Measurements from ENCODE around the gene TRPM4.
"Not testable (repeated sequence)": the region's sequence is repeated elsewhere in the genome, so short reads cannot be mapped to it uniquely, and the experiment has no call there.

TRPM4 gene

GRCh38 chr19:49151267-49152118, 6.1 kb upstream of the TRPM4 start:
- peak; percentile 83 for DNase-seq

GRCh38 chr19:49152119-49152550, 5.5 kb upstream of the TRPM4 start:
- DNase-seq = no peak

- no peak for DNase-seq
Measured at GRCh38 chr19:49153167-49153809, 4.3 kb upstream of the TRPM4 start.

- DNase-seq = no peak
Measured at GRCh38 chr19:49154279-49154678, 3.3 kb upstream of the TRPM4 start.

GRCh38 chr19:49155005-49155819, 2.4 kb upstream of the TRPM4 start, which contains the start of gene HRC:
HRC (minus strand) TSS chr19:49155396; CDS start chr19:49155237, 159 bp downstream.
- no peak for DNase-seq

- DNase-seq = no peak
Measured at GRCh38 chr19:49155820-49156346, 1.7 kb upstream of the TRPM4 start.

- DNase-seq = no peak
Measured at GRCh38 chr19:49160450-49161189, 3.0 kb downstream of the TRPM4 start.

GRCh38 chr19:49161987-49162386, 4.4 kb downstream of the TRPM4 start:
- no peak for DNase-seq

GRCh38 chr19:49165111-49165750, 7.6 kb downstream of the TRPM4 start:
- DNase-seq = peak; percentile 30

GRCh38 chr19:49165865-49166301, 8.3 kb downstream of the TRPM4 start:
- no peak for DNase-seq

- DNase-seq = no peak
Measured at GRCh38 chr19:49167857-49168409, 10.3 kb downstream of the TRPM4 start.

GRCh38 chr19:49168421-49168820, 10.8 kb downstream of the TRPM4 start:
- DNase-seq = no peak

GRCh38 chr19:49173198-49173597, 15.6 kb downstream of the TRPM4 start:
- DNase-seq = no peak

- DNase-seq = no peak
Measured at GRCh38 chr19:49180659-49181058, 23.1 kb downstream of the TRPM4 start.

GRCh38 chr19:49182010-49182847, 24.6 kb downstream of the TRPM4 start:
- not testable (repeated sequence) for DNase-seq

GRCh38 chr19:49182848-49183375, 25.3 kb downstream of the TRPM4 start:
- DNase-seq = no peak

- DNase-seq = no peak
Measured at GRCh38 chr19:49186108-49186507, 28.5 kb downstream of the TRPM4 start.

- no peak for DNase-seq
Measured at GRCh38 chr19:49188626-49189200, 31.1 kb downstream of the TRPM4 start.

GRCh38 chr19:49189259-49189658, 31.7 kb downstream of the TRPM4 start:
- no peak for DNase-seq

- no peak for DNase-seq
Measured at GRCh38 chr19:49190781-49191180, 33.2 kb downstream of the TRPM4 start.
